D721Med (cell line): Measurements from ENCODE around the gene XPO1.
"Not testable (repeated sequence)": the region's sequence is repeated elsewhere in the genome, so short reads cannot be mapped to it uniquely, and the experiment has no call there.

Source experiments
- DNase-seq: peaks from one replicate; pipeline ENCODE4 v3.0.0; 2011; ENCODE audit warnings: low spot score; ENCODE audit not compliant: insufficient read length
- FAIRE-seq: peaks from 2 replicates; lab custom pipeline; 2011; peaks lifted over from hg19 to GRCh38; lab: Jason Lieb, UNC
- CTCF ChIP-seq: IDR thresholded peaks from 2 replicates; pipeline ENCODE4 v1.5.1; 2012; ENCODE audit warnings: mild to moderate bottlenecking, control low read depth; ENCODE audit not compliant: insufficient read depth; ENCODE audit errors: missing control alignments

The XPO1 gene

GRCh38 chr2:61562615-61563014 is 24.5 kb upstream of the XPO1 start:
- TF ChIP-seq CTCF: no peak
- FAIRE-seq: no peak

GRCh38 chr2:61558160-61558559 is 20.0 kb upstream of the XPO1 start:
- no peak for TF ChIP-seq CTCF
- DNase-seq: no peak
- no peak for FAIRE-seq

More at GRCh38 chr2:61562615-61563014, 24.5 kb upstream of the XPO1 start:
- DNase-seq: no peak

DNA sequence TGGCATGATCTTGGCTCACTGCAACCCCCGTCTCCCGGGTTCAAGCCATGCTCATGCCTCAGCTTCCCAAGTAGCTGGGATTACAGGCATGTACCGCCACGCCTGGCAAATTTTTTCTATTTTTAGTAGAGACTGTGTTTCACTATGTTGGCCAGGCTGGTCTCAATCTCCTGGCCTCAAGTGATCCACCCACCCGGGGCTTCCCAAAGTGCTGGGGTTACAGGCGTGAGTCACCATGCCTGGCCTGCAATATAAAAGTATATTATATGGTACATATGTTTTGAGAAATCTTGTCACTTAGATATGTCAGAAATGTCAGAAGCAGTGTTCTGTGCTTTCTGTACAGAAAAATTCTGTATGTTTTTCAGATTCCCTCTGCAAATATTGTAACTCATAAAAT is 19.2 kb upstream of the XPO1 start:
- TF ChIP-seq CTCF: no peak
- no peak for DNase-seq
- no peak for FAIRE-seq

GRCh38 chr2:61554604-61555003 is 16.4 kb upstream of the XPO1 start:
- no peak for FAIRE-seq
- no peak for DNase-seq
- TF ChIP-seq CTCF: no peak

DNA sequence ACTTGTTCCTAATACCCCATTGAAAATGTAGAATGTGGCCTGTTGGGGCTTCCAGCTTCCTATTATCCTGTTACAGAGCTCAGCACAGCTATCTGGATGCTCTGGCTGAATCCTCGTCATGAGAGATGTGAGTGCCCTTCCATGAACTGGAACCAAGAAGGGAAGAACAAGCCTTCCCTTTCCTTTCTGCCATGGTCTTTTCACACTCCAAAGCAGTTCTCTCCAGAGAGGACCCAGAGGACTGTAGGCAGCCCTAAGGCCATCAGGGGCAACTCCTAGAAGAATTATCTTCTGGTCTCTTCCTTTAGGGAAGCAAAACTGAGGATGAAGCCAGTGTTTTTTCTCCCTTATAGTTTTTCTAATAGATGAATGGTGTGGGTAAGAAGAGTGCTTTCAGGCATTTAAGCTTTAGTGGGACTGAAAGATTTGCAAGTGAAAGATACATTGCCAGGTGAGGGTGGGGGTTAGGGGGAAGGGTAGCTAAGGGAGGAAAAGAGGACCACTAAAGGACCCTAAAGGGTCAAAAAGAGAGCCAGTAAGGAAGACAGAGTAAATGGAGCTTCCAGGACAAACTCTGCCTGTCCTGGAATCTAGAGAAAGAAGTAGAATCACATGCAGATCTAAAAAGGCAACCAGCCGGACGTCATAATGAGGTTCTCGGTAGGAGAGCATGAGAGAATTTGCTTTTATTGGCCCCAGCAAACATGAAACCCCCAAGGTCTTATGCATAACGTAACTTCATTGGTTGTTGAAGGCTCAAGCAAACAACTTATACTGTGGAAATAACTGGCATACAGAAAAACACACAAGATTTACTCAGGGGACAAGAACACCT is 12.4 kb upstream of the XPO1 start:
- DNase-seq (no peak), FAIRE-seq (no peak)
- TF ChIP-seq CTCF: no peak

DNA sequence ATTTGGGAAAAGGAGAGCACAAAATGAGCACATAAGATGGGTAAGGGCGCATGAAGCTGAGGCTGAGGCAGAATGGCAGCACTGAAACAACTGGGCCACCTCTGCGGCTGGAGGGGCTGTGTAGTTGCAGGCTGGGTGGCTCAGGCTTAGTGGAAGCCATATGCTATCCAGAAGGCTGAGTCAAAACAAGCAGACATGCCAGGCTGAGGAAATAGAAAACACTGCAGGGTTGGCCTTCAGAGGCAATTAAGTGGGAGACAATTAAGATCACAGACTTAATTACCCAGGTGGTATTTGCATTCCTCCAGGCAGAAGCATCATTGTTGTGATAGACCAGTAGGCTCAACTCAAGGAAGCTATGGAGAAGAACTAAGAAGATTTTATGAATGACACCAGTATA is 11.4 kb upstream of the XPO1 start:
- TF ChIP-seq CTCF: no peak
- DNase-seq (no peak), FAIRE-seq (no peak)

GRCh38 chr2:61543062-61543461 is 4.9 kb upstream of the XPO1 start:
- FAIRE-seq (no peak), DNase-seq (no peak)
- no peak for TF ChIP-seq CTCF

- not testable (repeated sequence) for DNase-seq, FAIRE-seq
Observed at GRCh38 chr2:61540167-61540566, 2.0 kb upstream of the XPO1 start.
